Ascending aorta (tissue), 2 donors: Measurements from ENCODE around the gene RGS10. TPM values are rescaled to one million over a fixed set of nuclear protein-coding genes. Genes with fewer than 3 reads are reported as not detected.
"Not testable (repeated sequence)": the region's sequence is repeated elsewhere in the genome, so short reads cannot be mapped to it uniquely, and the experiment has no call there.

Experiments used
- DNase-seq, 2 donors: peaks; one replicate each; pipeline ENCODE4 v3.0.0-alpha.2; 2019; ENCODE audit warnings: low spot score in 2 of 2
- H3K27ac ChIP-seq, 2 donors: fragments of 200-600 bp; sonication (generic); one replicate each; pipeline ENCODE4 v1.5.1; 2016 to 2017; ENCODE audit warnings: mild to moderate bottlenecking in 1 of 2
- H3K27me3 ChIP-seq: fragments of 200-600 bp; sonication (generic); one replicate; pipeline ENCODE4 v1.5.1; 2017
- H3K36me3 ChIP-seq, 2 donors: fragments of 200-600 bp; sonication (generic); one replicate each; pipeline ENCODE4 v1.5.1; 2016
- H3K4me1 ChIP-seq, 2 donors: fragments of 200-600 bp; sonication (generic); one replicate each; pipeline ENCODE4 v1.5.1; 2016 to 2017; ENCODE audit warnings: mild to moderate bottlenecking in 1 of 2
- H3K4me3 ChIP-seq, 2 donors: fragments of 200-600 bp; sonication (generic); one replicate each; pipeline ENCODE4 v1.5.1; 2016 to 2017; ENCODE audit warnings: mild to moderate bottlenecking in 1 of 2
- H3K9me3 ChIP-seq, 2 donors: fragments of 200-600 bp; sonication (generic); one replicate each; pipeline ENCODE4 v1.5.1; 2016
- CTCF ChIP-seq, 3 experiments: fragments of 200-600 bp in 2 of 3; fragments of 450-650 bp in 1 of 3; sonication (generic) in 2 of 3; IDR thresholded peaks; one replicate each; pipeline ENCODE4 v1.5.1; 2016 to 2019; ENCODE audit warnings: antibody characterized with exemption in 3 of 3, mild to moderate bottlenecking in 1 of 3, moderate library complexity in 1 of 3
- intact Hi-C: fragments of 100-400 bp; cut with DNase I; formaldehyde crosslinking; loops from one replicate; pipeline ENCODE4 v1.15.1; 2023
- total RNA-seq: library from RNA; depleted of rRNA; stranded (reverse); fragments of >200 nt; gene quantifications from one replicate; pipeline ENCODE4 v1.1.0, GENCODE V29; 2016

RGS10 gene
- total RNA-seq, 1 donor from 2014 or later, result 42.9 TPM

DNA sequence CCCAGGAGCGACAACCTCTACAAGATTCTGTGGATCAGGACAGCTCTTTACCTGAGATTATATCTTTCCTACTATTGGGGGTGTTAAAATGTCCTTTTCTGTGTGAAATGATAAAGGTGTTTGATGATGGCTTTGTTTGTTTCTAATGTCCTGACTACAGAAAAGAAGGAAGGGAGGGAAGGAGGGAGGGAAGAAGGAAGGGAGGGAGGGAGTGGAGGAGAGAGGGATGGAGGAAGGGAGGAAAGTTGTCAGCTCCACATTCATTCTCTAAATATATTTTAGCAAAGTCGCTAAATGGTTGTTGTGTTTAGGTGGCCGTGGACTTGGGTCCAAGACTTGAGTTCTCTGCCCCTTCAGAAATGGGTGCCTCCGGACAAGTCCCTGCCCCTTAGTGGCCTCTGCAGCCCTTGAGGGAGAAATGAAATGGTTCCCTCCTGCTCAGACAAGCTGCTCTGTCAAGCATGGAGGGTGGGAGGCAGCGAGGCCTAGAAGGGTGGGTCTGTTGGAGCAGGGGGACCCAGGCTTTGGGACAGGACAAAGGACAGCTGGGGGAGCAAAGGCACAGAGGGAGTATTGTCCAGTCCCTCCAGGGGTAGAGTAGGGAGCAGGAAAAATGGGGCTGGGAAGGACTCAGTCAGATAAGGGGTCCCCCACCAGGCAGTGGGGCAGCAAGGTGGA is 4.4 kb downstream of the RGS10 start:
- intact Hi-C loops, result no loop called here
- Histone ChIP-seq H3K9me3 (no peaks in the 10 kb centered on the region), H3K27ac (no peak overlapping the region), H3K4me1 (peaks cover 0 to 6% of the 10 kb centered on the region in 2 donors), H3K4me3 (no peak overlapping the region), H3K36me3 (no peaks in the 10 kb centered on the region), H3K27me3 (no peaks in the 10 kb centered on the region)
- DNase-seq, result peak in 1 of 2 donors; percentile 41
- TF ChIP-seq CTCF (IDR thresholded peaks at IDR 0.05), result no peak

DNA sequence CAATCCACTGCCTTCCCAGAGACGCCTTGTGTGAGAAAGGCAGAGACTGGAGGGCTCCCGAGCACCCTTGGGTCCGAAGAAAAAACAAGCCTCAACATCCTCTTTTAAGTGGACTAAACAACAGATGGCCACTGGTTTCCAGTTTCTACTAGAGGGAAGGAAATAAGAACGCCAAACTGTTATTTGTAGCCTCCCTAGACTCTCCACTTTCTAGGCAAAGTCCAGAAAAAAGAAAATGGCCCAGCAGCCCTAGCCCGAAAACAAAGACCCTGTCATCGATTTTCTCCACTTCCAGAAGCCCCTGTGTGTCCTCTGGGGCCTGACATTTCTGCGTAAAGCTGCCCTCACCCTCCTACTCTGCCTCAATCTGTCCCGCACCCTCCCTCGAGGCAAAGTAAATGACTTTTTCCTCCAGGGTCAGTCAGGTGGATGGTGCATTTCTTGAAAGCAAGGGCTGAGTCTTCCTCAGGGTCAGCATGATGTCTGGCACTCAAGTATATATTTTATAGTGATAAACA is 6.0 kb downstream of the RGS10 start:
- H3K36me3 ChIP-seq, result no peaks in the 10 kb centered on the region
- H3K27ac ChIP-seq, result peak overlapping the region in 1 of 2 donors; percentile 8
- H3K9me3 ChIP-seq, result no peaks in the 10 kb centered on the region
- no peak for TF ChIP-seq CTCF (IDR thresholded peaks at IDR 0.05)
- DNase-seq, result peak in 1 of 2 donors; percentile 1
- H3K4me1 ChIP-seq, result peaks cover 0 to 7% of the 10 kb centered on the region in 2 donors
- intact Hi-C loops, result no loop called here
- H3K4me3 ChIP-seq, result no peak overlapping the region
- H3K27me3 ChIP-seq, result no peaks in the 10 kb centered on the region

DNA sequence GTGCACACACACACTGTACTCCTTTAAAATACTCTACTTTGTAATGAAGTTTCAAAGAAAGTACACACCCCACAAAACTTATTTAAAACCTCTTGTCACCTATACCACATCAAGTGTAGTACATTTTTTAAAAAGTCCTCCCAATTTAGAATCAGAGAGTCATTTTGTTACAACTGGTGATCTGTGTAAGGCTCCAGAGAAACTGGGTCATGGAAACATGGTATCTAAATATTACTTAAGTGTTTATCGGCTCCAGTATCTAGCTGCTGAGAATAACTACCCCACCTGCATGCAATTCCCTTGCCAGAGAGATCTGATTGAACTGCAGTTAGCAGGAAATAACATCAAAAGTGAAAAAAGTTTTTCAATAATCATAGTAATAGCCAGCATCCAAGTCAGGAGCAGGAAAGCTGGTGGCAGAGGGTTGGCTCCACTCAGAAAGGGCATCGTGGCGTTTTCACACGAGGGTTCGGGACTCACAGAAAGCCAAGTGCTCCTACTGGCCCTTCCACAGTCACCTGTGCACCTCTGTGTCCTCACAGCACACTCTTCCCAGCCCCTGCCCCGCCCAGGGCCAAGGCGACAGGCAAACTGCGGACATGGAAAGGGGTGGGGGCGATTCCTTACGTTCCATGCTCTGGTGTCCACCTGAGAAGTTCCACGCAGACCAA is 6.5 kb downstream of the RGS10 start:
- intact Hi-C loops, result no loop called here
- Histone ChIP-seq H3K4me3 (no peak overlapping the region), H3K4me1 (peaks cover 0 to 6% of the 10 kb centered on the region in 2 donors), H3K27me3 (no peaks in the 10 kb centered on the region), H3K27ac (peak overlapping the region in 1 of 2 donors; percentile 8), H3K36me3 (no peaks in the 10 kb centered on the region), H3K9me3 (no peaks in the 10 kb centered on the region)
- no peak for DNase-seq
- no peak for TF ChIP-seq CTCF (IDR thresholded peaks at IDR 0.05)

DNA sequence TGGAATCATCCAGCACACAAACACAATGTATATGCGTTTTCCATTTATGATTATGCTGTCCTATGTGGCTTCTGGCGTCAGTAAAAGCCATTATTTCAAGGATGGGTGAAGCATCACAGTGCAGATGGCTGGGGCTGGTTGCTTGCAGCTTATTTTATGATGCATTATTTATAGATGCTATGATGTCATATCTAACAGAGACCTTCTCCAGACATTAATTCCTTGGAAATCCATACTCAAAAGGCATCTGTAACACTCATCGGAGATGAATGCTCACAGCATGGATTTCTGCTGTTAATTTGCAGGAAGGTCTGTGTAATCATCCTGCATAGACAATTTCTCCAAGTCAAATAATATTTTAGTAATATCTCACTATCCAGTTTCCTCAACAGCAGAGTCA is 7.2 kb downstream of the RGS10 start:
- no peak overlapping the region for H3K27ac ChIP-seq
- H3K27me3 ChIP-seq, result no peaks in the 10 kb centered on the region
- H3K36me3 ChIP-seq, result no peaks in the 10 kb centered on the region
- no peak for TF ChIP-seq CTCF (IDR thresholded peaks at IDR 0.05)
- no peaks in the 10 kb centered on the region for H3K9me3 ChIP-seq
- intact Hi-C loops, result no loop called here
- no peak for DNase-seq
- H3K4me1 ChIP-seq, result peaks cover 0 to 4% of the 10 kb centered on the region in 2 donors
- H3K4me3 ChIP-seq, result no peak overlapping the region

DNA sequence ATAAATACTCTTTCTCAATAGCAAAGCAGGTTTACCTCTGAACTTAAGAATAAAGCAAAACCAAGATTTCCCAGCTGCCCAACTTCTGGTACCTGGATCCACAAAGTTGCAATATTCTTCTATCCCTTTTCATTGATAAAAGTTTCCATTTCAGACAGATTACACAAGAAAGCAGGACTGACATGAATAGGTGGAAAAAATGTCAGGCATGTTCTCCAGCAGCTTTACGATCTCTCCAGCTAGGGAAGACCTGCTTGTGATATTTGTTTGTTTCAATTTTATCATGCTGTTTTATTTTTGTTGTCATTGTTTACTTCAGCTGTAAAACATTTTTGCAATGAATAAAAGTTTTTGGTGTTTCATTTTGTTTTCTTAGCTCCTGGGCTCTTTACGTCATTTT is 9.0 kb downstream of the RGS10 start:
- Histone ChIP-seq H3K27ac (no peak overlapping the region), H3K4me3 (no peak overlapping the region), H3K4me1 (peaks cover 0 to 4% of the 10 kb centered on the region in 2 donors), H3K36me3 (no peaks in the 10 kb centered on the region), H3K9me3 (no peaks in the 10 kb centered on the region), H3K27me3 (no peaks in the 10 kb centered on the region)
- DNase-seq, result no peak
- no peak for TF ChIP-seq CTCF (IDR thresholded peaks at IDR 0.05)
- intact Hi-C loops, result no loop called here

DNA sequence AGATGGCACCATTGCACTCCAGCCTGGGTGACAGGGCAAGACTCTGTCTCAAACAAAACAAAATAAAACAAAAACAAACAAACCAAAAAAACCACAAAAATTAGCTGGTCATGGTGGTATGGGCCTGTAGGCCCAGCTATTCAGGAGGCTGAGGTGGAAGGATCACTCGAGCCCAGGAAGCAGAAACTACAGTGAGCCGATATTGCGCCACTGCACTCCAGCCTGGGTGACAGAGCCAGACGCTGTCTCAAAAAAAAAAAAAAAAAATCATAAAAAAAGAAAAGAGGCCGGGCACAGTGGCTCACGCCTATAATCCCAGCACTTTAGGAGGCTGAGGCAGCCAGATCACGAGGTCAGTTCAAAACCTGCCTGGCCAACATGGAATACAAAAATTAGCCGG is 9.7 kb downstream of the RGS10 start:
- H3K27me3 ChIP-seq, H3K4me3 ChIP-seq, H3K9me3 ChIP-seq, H3K36me3 ChIP-seq, H3K27ac ChIP-seq, H3K4me1 ChIP-seq, intact Hi-C loops: not testable (repeated sequence)
- DNase-seq, result peak in 1 of 2 donors; percentile 60

GRCh38 chr10:119532251-119532650 is 10.3 kb downstream of the RGS10 start:
- intact Hi-C loops, result not testable (repeated sequence)
- peak in 1 of 2 donors; percentile 12 for DNase-seq

More at GRCh38 chr10:119532251-119532650, 10.3 kb downstream of the RGS10 start:
- not testable (repeated sequence) for H3K4me3 ChIP-seq, H3K9me3 ChIP-seq, H3K36me3 ChIP-seq, H3K27ac ChIP-seq, H3K4me1 ChIP-seq, H3K27me3 ChIP-seq
